GM10266 (cell line): ENCODE results near the gene P2RX4.
"Not testable (repeated sequence)": the region's sequence is repeated elsewhere in the genome, so short reads cannot be mapped to it uniquely, and the experiment has no call there.

Source experiments
- DNase-seq: peaks from one replicate; pipeline ENCODE4 v3.0.0; 2012; ENCODE audit errors: extremely low spot score
- TF ChIP-seq, protein P1 (sequence below): IDR thresholded peaks from 2 replicates; pipeline ENCODE4 v1.5.1; 2012; ENCODE audit warnings: mild to moderate bottlenecking, low read depth; ENCODE audit not compliant: control insufficient read depth, insufficient read depth; ENCODE audit errors: missing control alignments

The P2RX4 gene

DNA sequence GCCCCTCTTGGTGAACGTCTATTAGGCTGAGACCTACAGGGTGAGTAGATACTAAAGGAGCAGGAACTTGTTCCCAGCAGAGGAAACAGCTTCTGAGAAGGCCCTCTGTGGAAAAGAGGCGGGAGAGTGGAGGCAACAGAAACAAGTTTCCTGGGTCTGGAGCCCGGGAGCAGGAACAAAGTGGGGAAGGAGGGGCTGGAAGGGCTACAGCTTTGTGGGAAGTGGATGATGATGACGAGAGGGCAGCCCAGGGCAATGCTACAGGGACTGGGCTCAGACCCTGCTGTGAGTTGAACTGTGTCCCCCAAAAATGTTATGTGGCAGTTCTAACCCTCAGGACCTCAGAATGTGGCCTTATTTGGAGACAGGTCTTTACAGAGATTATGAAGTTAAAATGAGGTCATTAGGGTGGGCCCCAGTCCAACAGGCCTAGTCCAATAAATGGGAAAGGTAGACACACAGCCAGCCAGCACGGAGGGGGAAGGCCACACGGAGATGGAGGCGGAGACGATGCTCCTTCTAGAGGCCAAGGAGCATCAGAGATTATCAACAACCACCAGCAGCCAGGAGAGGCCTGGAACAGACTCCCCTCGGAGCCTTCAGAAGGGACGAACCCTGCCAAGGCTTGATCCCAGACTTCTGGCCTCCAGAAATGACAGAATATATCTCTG is 72.3 kb downstream of the P2RX4 start:
- TF ChIP-seq, protein P1, sequence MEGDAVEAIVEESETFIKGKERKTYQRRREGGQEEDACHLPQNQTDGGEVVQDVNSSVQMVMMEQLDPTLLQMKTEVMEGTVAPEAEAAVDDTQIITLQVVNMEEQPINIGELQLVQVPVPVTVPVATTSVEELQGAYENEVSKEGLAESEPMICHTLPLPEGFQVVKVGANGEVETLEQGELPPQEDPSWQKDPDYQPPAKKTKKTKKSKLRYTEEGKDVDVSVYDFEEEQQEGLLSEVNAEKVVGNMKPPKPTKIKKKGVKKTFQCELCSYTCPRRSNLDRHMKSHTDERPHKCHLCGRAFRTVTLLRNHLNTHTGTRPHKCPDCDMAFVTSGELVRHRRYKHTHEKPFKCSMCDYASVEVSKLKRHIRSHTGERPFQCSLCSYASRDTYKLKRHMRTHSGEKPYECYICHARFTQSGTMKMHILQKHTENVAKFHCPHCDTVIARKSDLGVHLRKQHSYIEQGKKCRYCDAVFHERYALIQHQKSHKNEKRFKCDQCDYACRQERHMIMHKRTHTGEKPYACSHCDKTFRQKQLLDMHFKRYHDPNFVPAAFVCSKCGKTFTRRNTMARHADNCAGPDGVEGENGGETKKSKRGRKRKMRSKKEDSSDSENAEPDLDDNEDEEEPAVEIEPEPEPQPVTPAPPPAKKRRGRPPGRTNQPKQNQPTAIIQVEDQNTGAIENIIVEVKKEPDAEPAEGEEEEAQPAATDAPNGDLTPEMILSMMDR, result no peak
- no peak for DNase-seq

DNA sequence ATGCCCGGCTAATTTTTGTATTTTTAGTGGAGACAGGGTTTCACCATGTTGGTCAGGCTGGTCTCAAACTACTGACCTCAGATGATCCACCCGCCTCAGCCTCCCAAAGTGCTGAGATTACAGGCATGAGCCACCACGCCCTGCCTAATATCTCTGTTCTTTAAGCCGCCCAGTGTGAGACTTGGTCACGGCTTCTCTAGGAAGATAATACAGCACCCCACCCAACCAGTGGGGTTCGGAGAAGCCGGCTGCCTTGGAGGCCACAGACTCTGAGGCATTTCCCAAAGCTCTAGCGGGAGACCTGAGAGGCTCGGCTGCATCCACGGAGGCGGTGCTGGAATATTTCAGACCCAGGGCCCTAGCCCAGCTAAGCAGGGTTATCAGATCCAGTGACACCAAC is 73.0 kb downstream of the P2RX4 start:
- DNase-seq, result not testable (repeated sequence)

DNA sequence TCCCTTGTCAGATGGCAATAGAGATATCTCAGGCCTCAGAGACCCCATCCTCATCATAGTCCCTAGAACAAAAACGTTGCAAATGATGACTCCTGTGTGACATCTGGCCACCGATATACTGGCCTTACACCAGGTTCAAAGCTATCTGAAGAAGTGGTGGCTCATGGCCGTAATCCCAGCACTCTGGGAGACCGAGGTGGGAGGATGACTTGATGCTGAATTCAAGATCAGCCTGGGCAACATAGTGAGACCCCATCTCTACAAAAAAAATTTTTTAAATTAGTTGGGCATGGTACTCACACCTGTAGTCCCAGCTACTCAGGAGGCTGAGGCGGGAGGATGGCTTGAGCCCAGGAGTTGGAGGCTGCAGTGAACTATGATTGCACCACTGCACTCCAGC is 73.5 kb downstream of the P2RX4 start:
- no peak for DNase-seq
- TF ChIP-seq, protein P1, result no peak
